ENCODE data around the gene POLR2B.
"Not testable (repeated sequence)": the region's sequence is repeated elsewhere in the genome, so short reads cannot be mapped to it uniquely, and the experiment has no call there.

Gene POLR2B

GRCh38 chr4:56990109-56990905 is 11.6 kb downstream of the POLR2B start:
- DNase-seq: no peak

GRCh38 chr4:56995525-56995924 is 16.8 kb downstream of the POLR2B start:
- DNase-seq: no peak

GRCh38 chr4:56999751-57000150 is 21.1 kb downstream of the POLR2B start:
- no peak for DNase-seq

GRCh38 chr4:57013543-57014120 is 34.9 kb downstream of the POLR2B start:
- DNase-seq: no peak

GRCh38 chr4:57018980-57019379 is 40.3 kb downstream of the POLR2B start:
- no peak for DNase-seq

GRCh38 chr4:57020467-57021101 is 41.9 kb downstream of the POLR2B start:
- no peak for DNase-seq

- DNase-seq: no peak
Observed at GRCh38 chr4:57023104-57023503, 44.4 kb downstream of the POLR2B start.

- no peak for DNase-seq
Observed at GRCh38 chr4:57034520-57034919, 55.8 kb downstream of the POLR2B start.

GRCh38 chr4:57037982-57038604 is 59.4 kb downstream of the POLR2B start:
- no peak for DNase-seq

GRCh38 chr4:57039345-57039744 is 60.6 kb downstream of the POLR2B start:
- no peak for DNase-seq

GRCh38 chr4:57040510-57040909 is 61.8 kb downstream of the POLR2B start:
- no peak for DNase-seq

GRCh38 chr4:57041020-57041419 is 62.3 kb downstream of the POLR2B start:
- DNase-seq: no peak

GRCh38 chr4:57042711-57043169 is 64.0 kb downstream of the POLR2B start:
- no peak for DNase-seq

GRCh38 chr4:57043347-57044251 is 64.9 kb downstream of the POLR2B start:
- DNase-seq: no peak

GRCh38 chr4:57044279-57044678 is 65.6 kb downstream of the POLR2B start:
- no peak for DNase-seq

GRCh38 chr4:57044996-57045395 is 66.3 kb downstream of the POLR2B start:
- no peak for DNase-seq

- DNase-seq: not testable (repeated sequence)
Observed at GRCh38 chr4:57047046-57047445, 68.3 kb downstream of the POLR2B start.

GRCh38 chr4:57048590-57049304 is 70.1 kb downstream of the POLR2B start:
- DNase-seq: no peak

GRCh38 chr4:57051095-57051494 is 72.4 kb downstream of the POLR2B start:
- DNase-seq: no peak

GRCh38 chr4:57051524-57051923 is 72.8 kb downstream of the POLR2B start:
- no peak for DNase-seq

GRCh38 chr4:57053508-57053907 is 74.8 kb downstream of the POLR2B start:
- DNase-seq: no peak

- DNase-seq: no peak
Observed at GRCh38 chr4:57055886-57056285, 77.2 kb downstream of the POLR2B start.
